AG09309 (cell line): ENCODE measurements around the gene TXNRD1.

Experiments
- DNase-seq: peaks from one replicate; pipeline ENCODE4 v3.0.0-alpha.2; 2010; ENCODE audit warnings: low read depth
- H3K4me3 ChIP-seq: 2 replicates; pipeline ENCODE4 v1.5.1; 2011; ENCODE audit warnings: mild to moderate bottlenecking, low read depth, low read length, moderate library complexity; ENCODE audit not compliant: control insufficient read depth
- TF ChIP-seq, protein P1 (sequence below): IDR thresholded peaks from 2 replicates; pipeline ENCODE4 v1.5.1; 2011; ENCODE audit warnings: mild to moderate bottlenecking, low read depth, low read length, inconsistent platforms; ENCODE audit not compliant: insufficient read depth, control insufficient read depth; ENCODE audit errors: missing control alignments

Gene TXNRD1

DNA sequence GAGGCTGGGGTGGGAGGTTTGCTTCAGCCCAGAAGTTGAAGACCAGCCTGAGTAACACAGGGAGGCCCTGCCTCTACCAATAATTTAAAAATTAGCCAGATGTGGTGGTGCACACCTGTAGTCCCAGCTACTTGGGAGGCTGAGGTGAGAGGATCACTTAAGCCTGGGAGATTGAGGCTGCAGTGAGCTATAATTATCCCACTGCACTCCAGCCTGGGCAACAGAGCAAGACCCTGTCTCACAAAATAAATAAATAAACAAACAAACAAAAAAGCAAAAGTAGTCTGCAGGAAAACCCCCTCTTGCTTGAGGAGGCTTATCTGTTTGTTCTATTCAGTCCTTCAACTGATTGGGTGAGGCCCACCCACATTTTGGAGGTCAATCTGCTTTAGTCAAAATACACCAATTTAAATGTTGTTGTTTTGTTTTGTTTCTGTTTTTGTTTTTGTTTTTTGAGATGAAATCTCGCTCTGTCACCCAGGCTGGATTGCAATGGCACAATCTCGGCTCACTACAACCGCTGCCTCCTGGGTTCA is 24.9 kb upstream of the TXNRD1 start:
- TF ChIP-seq, protein P1, sequence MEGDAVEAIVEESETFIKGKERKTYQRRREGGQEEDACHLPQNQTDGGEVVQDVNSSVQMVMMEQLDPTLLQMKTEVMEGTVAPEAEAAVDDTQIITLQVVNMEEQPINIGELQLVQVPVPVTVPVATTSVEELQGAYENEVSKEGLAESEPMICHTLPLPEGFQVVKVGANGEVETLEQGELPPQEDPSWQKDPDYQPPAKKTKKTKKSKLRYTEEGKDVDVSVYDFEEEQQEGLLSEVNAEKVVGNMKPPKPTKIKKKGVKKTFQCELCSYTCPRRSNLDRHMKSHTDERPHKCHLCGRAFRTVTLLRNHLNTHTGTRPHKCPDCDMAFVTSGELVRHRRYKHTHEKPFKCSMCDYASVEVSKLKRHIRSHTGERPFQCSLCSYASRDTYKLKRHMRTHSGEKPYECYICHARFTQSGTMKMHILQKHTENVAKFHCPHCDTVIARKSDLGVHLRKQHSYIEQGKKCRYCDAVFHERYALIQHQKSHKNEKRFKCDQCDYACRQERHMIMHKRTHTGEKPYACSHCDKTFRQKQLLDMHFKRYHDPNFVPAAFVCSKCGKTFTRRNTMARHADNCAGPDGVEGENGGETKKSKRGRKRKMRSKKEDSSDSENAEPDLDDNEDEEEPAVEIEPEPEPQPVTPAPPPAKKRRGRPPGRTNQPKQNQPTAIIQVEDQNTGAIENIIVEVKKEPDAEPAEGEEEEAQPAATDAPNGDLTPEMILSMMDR, result no peak
- DNase-seq, result no peak
- H3K4me3 ChIP-seq, result no peak overlapping the region

DNA sequence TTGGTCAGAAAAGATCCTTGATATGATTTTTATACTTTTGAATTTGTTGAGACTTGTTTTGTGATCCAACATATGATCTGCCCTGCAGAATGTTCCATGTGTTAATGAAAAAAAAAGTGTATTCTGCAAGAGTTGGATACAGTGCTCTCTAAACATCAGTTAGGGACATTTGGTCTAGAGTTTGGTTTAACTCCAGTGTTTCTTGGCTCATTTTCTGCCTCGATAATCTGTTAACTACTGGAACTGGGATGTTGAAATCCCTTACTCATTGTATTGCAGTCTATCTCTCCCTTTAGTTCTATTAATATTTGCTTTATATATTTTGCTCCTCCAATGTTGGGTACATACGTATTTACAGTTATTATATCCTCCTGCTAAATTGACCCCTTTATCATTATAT is 18.3 kb upstream of the TXNRD1 start:
- peak; percentile 25 for DNase-seq
- TF ChIP-seq, protein P1, result no peak
- H3K4me3 ChIP-seq, result no peak overlapping the region

DNA sequence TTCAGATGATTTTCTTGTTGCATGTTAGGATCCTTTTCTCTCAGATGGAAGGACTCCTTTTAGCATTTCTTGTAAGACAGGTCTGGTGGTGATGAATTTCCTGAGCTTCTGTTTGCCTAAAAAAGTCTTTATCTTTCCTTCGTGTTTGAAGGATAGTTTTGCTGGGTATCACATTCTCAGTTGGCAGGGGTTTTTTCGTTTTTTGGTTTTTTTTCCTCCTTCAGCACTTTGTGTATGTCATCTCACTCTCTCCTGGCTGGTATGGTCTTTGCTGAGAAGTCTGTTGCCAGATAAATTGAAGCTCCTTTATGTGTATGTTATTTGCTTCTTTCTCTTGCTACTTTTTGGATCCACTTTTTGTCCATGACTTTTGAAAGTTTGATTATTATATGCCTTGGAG is 15.6 kb upstream of the TXNRD1 start:
- TF ChIP-seq, protein P1, result no peak
- no peak for DNase-seq
- no peak overlapping the region for H3K4me3 ChIP-seq

DNA sequence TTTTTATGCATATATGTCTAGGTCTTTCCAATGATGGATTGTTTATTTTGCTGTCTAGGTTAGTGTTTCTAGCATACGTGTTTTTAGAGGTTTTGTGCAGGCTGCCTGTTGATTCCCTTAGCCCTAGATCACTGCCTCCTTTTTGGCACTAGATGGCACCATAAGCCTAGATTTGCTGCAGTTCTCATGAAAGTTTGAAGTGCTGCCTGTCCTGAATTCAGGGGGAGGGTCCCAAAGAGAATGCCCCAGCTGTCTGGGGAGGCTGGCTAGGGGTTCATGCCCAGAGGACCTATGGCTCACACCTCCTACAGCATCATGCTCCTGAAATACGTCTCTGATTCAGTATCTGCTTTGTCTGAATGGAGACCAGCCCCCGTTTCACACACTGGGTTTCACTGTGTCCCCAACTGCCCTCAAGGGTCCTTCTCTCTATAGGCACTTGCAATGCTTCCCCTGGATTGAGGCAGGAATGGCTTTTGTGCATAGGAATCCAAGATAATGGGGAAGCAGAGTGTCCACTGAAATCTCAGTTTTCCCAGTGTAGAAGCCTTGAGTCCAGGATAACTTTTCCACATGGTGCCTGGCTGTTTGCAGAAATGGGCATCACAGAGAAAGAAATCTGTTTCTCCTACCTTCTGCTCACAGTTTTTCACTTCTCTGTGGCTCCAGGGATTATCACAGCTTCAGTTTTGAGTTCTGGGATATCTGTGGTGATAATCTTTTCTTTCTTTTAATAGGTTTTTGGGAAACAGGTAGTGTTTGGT is 14.2 kb upstream of the TXNRD1 start:
- peak; percentile 23 for DNase-seq
- TF ChIP-seq, protein P1, result peak; percentile 87

DNA sequence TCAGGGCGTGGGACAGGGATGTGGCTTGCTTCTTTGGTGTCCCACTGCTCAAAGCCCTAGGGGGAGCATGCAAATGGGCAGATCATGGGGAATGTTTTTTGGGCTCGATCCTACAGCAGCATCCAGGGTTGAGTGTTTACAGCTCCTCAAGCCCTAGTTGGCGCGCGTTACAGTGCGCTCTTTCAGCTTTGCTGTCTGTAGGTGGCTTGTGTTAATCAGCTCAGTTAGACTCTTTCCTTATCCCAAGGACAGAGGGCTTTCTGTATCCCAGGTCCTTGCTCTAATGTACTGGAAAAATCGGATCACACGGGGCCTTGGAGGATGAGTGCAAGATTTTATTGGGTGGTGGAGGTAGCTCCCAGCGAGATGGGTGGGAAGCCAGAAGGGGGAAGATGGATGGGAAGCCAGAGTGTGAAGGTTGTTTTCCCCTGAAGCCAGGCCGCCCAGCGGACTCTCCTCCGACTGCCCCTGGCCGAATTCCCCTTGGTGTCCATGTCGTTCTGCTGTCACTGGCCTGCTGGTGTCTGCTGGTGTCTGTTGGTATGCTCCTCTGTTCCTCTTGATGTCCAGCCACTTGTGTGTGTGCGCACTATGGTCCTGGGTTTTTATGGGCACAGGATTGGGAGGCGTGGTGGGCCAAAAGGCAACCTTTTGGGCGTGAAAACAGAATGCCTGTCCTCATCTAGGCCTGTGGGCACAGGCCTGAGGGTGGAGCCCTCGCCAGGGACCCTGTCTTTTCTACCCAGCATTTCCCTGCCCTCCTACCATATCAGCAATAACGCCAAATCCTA is 10.7 kb upstream of the TXNRD1 start:
- H3K4me3 ChIP-seq, result no peak overlapping the region
- TF ChIP-seq, protein P1, result no peak
- DNase-seq, result no peak

More for the DNA sequence above, 14.2 kb upstream of the TXNRD1 start:
- no peak overlapping the region for H3K4me3 ChIP-seq

DNA sequence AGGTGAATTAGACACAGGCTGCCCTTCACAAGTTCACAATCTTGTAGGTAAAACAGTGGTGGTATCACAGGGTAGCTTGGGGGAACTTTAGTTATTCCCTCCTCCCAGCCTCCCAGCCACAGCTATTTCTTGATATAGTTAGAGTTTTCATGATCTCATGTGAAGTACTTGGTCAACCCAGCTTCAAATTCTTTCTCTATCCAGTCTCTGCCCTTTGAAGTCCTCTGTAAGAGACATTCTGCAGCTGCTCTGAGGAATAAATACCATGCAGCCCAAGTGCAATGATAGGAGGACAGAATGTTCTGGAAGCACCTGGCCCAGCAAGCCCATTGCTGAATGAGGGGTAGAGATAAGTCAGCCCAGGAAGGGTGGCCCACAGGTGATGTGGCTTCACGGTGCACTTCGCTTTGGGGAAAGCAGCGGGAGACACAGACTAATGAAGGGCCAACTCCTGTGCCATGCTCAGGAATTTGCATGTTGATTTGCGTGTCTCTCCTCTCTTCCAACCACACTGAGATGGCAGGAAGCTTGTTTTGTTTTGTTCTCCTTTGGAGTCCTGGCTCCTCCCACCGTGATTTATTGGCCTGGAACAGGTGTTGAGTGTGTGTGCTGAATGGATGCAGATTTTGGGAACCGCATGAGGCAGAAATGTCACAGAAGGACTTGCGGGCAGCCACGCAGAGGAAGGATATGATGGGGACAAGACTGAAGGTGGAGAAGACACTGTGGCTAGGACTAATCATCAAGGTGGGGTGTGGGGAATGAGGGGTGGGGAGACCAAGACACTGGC is 8.0 kb upstream of the TXNRD1 start:
- no peak overlapping the region for H3K4me3 ChIP-seq
- no peak for DNase-seq
- TF ChIP-seq, protein P1, result no peak
